ENCODE results near the gene NAALAD2.

NAALAD2 gene

DNA sequence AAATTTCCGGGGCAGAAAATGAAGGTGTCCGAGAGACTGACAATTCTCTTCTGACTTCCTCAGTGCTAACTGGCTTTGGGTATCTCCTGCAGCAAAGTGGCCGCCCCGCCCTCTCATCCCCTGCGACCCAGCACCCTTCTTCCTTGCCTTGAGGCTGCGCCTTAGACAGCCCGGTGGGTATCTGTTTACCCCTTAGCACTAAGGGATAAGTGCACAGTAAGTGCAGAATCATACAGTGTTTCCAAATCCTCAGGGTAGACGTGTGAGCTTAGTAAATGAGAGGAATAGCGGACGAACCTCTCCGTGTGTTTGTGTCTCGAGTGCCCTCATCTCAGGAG is 88.8 kb downstream of the NAALAD2 start:
- no peaks in the 10 kb centered on the region for H3K9me3 ChIP-seq (ENCODE audit: insufficient read depth, low read length)
- H3K79me2 ChIP-seq (ENCODE audit: low read length): peaks cover 53% of the 10 kb centered on the region
- peak overlapping the region; percentile 92 for H3K4me3 ChIP-seq (ENCODE audit: low read length)
- TF ChIP-seq, protein P1, sequence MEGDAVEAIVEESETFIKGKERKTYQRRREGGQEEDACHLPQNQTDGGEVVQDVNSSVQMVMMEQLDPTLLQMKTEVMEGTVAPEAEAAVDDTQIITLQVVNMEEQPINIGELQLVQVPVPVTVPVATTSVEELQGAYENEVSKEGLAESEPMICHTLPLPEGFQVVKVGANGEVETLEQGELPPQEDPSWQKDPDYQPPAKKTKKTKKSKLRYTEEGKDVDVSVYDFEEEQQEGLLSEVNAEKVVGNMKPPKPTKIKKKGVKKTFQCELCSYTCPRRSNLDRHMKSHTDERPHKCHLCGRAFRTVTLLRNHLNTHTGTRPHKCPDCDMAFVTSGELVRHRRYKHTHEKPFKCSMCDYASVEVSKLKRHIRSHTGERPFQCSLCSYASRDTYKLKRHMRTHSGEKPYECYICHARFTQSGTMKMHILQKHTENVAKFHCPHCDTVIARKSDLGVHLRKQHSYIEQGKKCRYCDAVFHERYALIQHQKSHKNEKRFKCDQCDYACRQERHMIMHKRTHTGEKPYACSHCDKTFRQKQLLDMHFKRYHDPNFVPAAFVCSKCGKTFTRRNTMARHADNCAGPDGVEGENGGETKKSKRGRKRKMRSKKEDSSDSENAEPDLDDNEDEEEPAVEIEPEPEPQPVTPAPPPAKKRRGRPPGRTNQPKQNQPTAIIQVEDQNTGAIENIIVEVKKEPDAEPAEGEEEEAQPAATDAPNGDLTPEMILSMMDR (IDR thresholded peaks at IDR 0.05; ENCODE audit: low read depth, low read length): no peak
- no peak for TF ChIP-seq EZH2phosphoT487 (IDR thresholded peaks at IDR 0.05; ENCODE audit: low read depth)
- peaks cover 25% of the 10 kb centered on the region for H4K20me1 ChIP-seq (ENCODE audit: insufficient read depth, low read length)
- peak overlapping the region; percentile 98 for H2AFZ ChIP-seq (ENCODE audit: low read depth, low read length)
- H3K4me1 ChIP-seq (ENCODE audit: low read length): peaks cover 28% of the 10 kb centered on the region
- H3K4me2 ChIP-seq (ENCODE audit: low read length): peak overlapping the region; percentile 76
- H3K9ac ChIP-seq (ENCODE audit: low read length): peak overlapping the region; percentile 80
- peak overlapping the region; percentile 56 for H3K27ac ChIP-seq (ENCODE audit: low read length)
- peaks cover 13% of the 10 kb centered on the region for H3K36me3 ChIP-seq (replicated peaks; ENCODE audit: low read depth, low read length)
- no peaks in the 10 kb centered on the region for H3K27me3 ChIP-seq (ENCODE audit: low read depth, low read length)

DNA sequence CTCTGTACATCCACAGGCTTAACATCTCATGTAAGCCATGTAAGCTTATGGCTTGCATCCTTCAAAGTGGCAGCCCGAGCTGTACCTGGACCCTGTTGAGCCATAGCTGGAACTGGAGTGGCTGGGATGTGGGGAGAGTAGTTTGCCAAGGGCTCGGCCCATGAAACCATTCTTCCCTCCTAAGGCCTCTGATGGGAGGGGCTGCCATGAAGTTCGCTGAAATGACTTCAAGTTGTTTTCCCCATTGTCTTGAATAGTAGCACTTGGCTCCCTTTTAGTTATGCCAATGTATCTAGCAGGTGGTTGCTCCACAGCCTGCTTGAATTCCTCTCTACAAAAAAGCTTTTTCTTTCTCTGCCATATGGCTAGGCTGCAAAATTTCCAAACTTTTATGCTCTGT is 93.6 kb downstream of the NAALAD2 start:
- no peaks in the 10 kb centered on the region for H3K27me3 ChIP-seq (ENCODE audit: low read depth, low read length)
- peaks cover 4% of the 10 kb centered on the region for H3K79me2 ChIP-seq (ENCODE audit: low read length)
- H2AFZ ChIP-seq (ENCODE audit: low read depth, low read length): no peak overlapping the region
- H3K4me3 ChIP-seq (ENCODE audit: low read length): no peak overlapping the region
- H3K9ac ChIP-seq (ENCODE audit: low read length): no peak overlapping the region
- no peaks in the 10 kb centered on the region for H3K36me3 ChIP-seq (replicated peaks; ENCODE audit: low read depth, low read length)
- no peak overlapping the region for H3K4me2 ChIP-seq (ENCODE audit: low read length)
- no peaks in the 10 kb centered on the region for H3K9me3 ChIP-seq (ENCODE audit: insufficient read depth, low read length)
- no peaks in the 10 kb centered on the region for H4K20me1 ChIP-seq (ENCODE audit: insufficient read depth, low read length)
- H3K27ac ChIP-seq (ENCODE audit: low read length): no peak overlapping the region
- peaks cover 7% of the 10 kb centered on the region; the same call in 1 of the 2 replicates for H3K4me1 ChIP-seq (ENCODE audit: low read length)
- TF ChIP-seq, protein P1 (IDR thresholded peaks at IDR 0.05; ENCODE audit: low read depth, low read length): no peak
- TF ChIP-seq EZH2phosphoT487 (IDR thresholded peaks at IDR 0.05; ENCODE audit: low read depth): no peak

DNA sequence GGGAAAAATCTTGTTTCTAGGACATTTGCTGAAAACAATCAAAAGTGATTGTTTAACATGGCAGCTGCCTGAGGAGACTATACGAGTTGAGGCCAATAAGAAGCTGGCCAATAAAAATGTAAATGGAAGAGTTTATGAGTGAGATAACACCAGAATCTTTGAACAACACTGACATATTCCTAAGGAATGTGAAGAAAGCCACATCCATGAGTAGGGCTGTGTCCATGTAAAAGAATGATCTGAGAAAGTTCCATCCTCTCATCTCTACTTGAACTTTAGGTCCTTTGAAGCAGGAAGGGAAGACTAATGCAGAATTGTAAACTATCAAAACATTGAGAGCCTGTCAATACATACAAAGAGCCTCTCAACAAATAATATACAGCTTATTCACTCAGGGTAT is 95.3 kb downstream of the NAALAD2 start:
- TF ChIP-seq, protein P1 (IDR thresholded peaks at IDR 0.05; ENCODE audit: low read depth, low read length): no peak
- TF ChIP-seq EZH2phosphoT487 (IDR thresholded peaks at IDR 0.05; ENCODE audit: low read depth): no peak
- no peaks in the 10 kb centered on the region for H3K27me3 ChIP-seq (ENCODE audit: low read depth, low read length)

DNA sequence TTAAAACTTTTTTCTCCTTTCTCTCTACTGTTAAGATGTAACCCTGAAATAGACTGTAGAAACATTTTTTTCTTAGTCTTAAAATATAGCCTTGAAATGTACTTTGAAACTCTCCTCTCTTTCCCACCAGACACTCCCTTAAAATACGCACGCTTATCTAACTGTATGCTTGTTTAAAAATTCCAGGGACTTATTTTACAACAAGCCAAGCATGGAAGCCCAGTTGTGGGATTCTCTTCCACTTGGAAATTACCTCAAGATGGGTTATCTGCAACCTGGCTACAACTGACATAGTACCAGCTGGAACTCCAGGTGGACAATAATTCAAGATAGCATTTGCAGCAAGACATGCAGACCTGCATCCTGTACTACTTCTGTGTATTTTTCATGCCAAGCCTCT is 100.5 kb downstream of the NAALAD2 start:
- Histone ChIP-seq H3K4me3 (ENCODE audit: low read length) (no peak overlapping the region), H3K79me2 (ENCODE audit: low read length) (no peaks in the 10 kb centered on the region), H3K27me3 (ENCODE audit: low read depth, low read length) (no peaks in the 10 kb centered on the region), H3K9me3 (ENCODE audit: insufficient read depth, low read length) (no peaks in the 10 kb centered on the region), H3K4me2 (ENCODE audit: low read length) (no peak overlapping the region), H4K20me1 (ENCODE audit: insufficient read depth, low read length) (no peaks in the 10 kb centered on the region), H2AFZ (ENCODE audit: low read depth, low read length) (no peak overlapping the region), H3K36me3 (replicated peaks; ENCODE audit: low read depth, low read length) (no peaks in the 10 kb centered on the region), H3K9ac (ENCODE audit: low read length) (no peak overlapping the region), H3K27ac (ENCODE audit: low read length) (no peak overlapping the region), H3K4me1 (ENCODE audit: low read length) (no peaks in the 10 kb centered on the region)
- TF ChIP-seq EZH2phosphoT487 (IDR thresholded peaks at IDR 0.05; ENCODE audit: low read depth): no peak
- TF ChIP-seq, protein P1 (IDR thresholded peaks at IDR 0.05; ENCODE audit: low read depth, low read length): no peak

More for the DNA sequence above, 95.3 kb downstream of the NAALAD2 start:
- H3K79me2 ChIP-seq (ENCODE audit: low read length): no peaks in the 10 kb centered on the region
- H3K27ac ChIP-seq (ENCODE audit: low read length): no peak overlapping the region
- H2AFZ ChIP-seq (ENCODE audit: low read depth, low read length): no peak overlapping the region
- H3K4me2 ChIP-seq (ENCODE audit: low read length): no peak overlapping the region
- no peak overlapping the region for H3K4me3 ChIP-seq (ENCODE audit: low read length)
- H4K20me1 ChIP-seq (ENCODE audit: insufficient read depth, low read length): no peaks in the 10 kb centered on the region
- no peaks in the 10 kb centered on the region for H3K9me3 ChIP-seq (ENCODE audit: insufficient read depth, low read length)
- no peak overlapping the region for H3K9ac ChIP-seq (ENCODE audit: low read length)
- H3K36me3 ChIP-seq (replicated peaks; ENCODE audit: low read depth, low read length): no peaks in the 10 kb centered on the region
- 0 out of 2 replicates have a peak, but pooled peaks cover 2% of the 10 kb centered on the region for H3K4me1 ChIP-seq (ENCODE audit: low read length)
